ENCODE data around the gene MRFAP1L1. TPM values are rescaled to one million over a fixed set of nuclear protein-coding genes. Genes with fewer than 3 reads are reported as not detected.
A peak's percentile ranks its signal among the peaks of the same experiment; 100 is the strongest.
"Not testable (repeated sequence)": the region's sequence is repeated elsewhere in the genome, so short reads cannot be mapped to it uniquely, and the experiment has no call there.

Gene MRFAP1L1
- total and polyA plus RNA-seq, 7 donors, result 40.7 to 82.8 (median 53.5) TPM

DNA sequence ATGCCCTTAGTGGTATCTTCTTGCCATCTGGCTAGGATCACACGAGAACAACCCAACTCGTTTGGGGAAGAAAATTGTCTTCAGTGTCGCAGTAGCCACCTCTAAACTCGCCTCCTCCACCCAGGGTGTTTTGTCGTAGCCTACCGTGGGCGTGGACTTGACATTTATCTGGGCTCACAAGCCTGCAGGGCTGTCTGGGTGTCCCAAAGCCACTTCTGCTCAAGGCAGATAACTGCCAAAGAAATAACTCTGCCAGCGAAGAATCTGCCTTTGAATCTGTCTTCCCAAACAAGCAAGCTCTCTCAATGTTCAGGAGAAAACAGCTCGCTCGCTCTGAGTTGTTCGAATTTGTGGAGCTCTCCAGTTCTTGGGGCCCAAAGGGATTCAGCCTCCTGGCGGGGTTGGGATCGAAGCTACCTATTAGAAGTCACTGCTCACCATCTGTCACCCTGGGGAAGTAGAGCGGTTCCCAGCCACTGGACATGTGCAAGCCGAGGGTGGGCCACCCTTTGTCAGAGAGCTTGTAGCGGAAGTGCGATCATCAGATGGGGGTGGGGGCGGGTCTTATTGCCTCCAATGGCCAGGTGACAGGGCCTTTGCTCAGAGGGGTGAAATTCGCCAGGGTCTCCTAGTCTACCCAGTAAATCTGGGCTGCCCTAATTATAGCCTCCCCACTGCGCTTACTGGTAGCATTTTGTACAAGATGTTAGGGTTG lies 21.1 kb upstream of the MRFAP1L1 start:
- H3K4me1 ChIP-seq, result peaks cover 0 to 35% (median 15%) of the 10 kb centered on the region in 4 donors

DNA sequence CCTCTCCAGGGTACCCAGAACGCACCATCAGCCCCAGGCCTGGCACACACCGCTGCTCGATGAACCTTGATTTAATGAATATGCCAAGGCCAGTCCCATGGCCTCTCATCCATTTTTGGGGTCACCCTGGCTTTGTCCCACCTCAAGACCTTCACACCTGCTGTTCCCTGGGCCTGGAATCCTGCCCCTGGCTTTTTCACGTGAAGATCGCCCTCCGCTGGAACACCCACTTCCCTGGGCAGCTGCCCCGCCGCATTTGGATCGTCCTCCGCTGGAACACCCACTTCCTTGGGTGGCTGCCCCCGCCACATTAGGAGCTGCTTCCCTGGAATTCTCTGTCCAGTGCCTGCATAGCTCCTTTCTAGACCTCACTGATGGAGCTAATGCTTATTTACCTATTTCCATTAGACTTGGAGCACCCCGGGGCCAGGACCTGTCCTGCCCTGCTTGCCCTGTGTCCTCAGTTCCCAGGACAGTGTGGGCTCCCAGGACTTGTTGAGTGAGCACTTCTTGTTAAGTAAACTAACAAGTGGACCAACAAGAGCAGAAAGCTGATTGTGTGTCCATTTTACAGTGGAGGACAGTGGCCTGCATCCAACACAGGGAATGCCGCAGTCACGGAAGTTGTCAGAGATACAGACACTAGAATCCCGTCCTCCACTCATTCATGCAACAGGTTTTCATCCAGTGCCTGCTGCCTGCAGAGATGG lies 18.8 kb upstream of the MRFAP1L1 start:
- Histone ChIP-seq H3K27me3 (no peaks in the 10 kb centered on the region), H3K9me3 (no peaks in the 10 kb centered on the region), H3K4me1 (peaks cover 0 to 35% (median 15%) of the 10 kb centered on the region in 4 donors), H3K27ac (peak overlapping the region in 2 of 4 donors; percentile 7 to 9), H3K4me3 (no peak overlapping the region), H3K36me3 (no peaks in the 10 kb centered on the region)
- no peak for TF ChIP-seq POLR2A (IDR thresholded peaks at IDR 0.05)
- TF ChIP-seq EP300 (IDR thresholded peaks at IDR 0.05), result no peak
- TF ChIP-seq, protein P1, sequence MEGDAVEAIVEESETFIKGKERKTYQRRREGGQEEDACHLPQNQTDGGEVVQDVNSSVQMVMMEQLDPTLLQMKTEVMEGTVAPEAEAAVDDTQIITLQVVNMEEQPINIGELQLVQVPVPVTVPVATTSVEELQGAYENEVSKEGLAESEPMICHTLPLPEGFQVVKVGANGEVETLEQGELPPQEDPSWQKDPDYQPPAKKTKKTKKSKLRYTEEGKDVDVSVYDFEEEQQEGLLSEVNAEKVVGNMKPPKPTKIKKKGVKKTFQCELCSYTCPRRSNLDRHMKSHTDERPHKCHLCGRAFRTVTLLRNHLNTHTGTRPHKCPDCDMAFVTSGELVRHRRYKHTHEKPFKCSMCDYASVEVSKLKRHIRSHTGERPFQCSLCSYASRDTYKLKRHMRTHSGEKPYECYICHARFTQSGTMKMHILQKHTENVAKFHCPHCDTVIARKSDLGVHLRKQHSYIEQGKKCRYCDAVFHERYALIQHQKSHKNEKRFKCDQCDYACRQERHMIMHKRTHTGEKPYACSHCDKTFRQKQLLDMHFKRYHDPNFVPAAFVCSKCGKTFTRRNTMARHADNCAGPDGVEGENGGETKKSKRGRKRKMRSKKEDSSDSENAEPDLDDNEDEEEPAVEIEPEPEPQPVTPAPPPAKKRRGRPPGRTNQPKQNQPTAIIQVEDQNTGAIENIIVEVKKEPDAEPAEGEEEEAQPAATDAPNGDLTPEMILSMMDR (IDR thresholded peaks at IDR 0.05), result no peak
- no peak for TF ChIP-seq POLR2AphosphoS5 (IDR thresholded peaks at IDR 0.05)
- intact Hi-C loops (cut with DNase I), result no loop called here
- 83 to 87% methylated on average over 15 of the region's 15 CpGs for WGBS, 2 donors
- no peak for DNase-seq

More for the DNA sequence above, 21.1 kb upstream of the MRFAP1L1 start:
- H3K9me3 ChIP-seq, result no peaks in the 10 kb centered on the region
- intact Hi-C loops (cut with DNase I), result no loop called here
- H3K4me3 ChIP-seq, result no peak overlapping the region
- DNase-seq, result no peak
- H3K36me3 ChIP-seq, result no peaks in the 10 kb centered on the region
- TF ChIP-seq POLR2A (IDR thresholded peaks at IDR 0.05) (no peak), POLR2AphosphoS5 (IDR thresholded peaks at IDR 0.05) (no peak), EP300 (IDR thresholded peaks at IDR 0.05) (no peak)
- TF ChIP-seq, protein P1 (IDR thresholded peaks at IDR 0.05), result no peak
- no peaks in the 10 kb centered on the region for H3K27me3 ChIP-seq
- WGBS, 2 donors, result 78% methylated on average over 20 of the region's 20 CpGs
- peak overlapping the region in 1 of 4 donors; percentile 39 for H3K27ac ChIP-seq

DNA sequence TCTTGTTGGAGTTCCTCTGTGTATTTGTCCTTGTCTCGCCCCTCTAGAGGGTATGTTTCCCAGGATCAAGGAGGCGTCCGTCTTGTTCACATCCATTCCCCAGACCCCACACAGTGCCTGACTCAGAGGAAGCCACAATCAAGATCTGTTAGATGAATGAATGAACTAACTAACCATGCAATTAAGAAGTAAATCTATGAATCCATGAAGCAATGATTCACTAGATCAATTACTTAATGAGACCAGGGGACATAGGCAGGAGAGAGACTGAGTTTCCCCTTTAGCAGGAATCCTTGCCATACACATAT lies 18.2 kb upstream of the MRFAP1L1 start:
- TF ChIP-seq POLR2AphosphoS5 (IDR thresholded peaks at IDR 0.05) (no peak), EP300 (IDR thresholded peaks at IDR 0.05) (no peak), POLR2A (IDR thresholded peaks at IDR 0.05) (no peak)
- TF ChIP-seq, protein P1 (IDR thresholded peaks at IDR 0.05), result no peak
- Histone ChIP-seq H3K36me3 (no peaks in the 10 kb centered on the region), H3K4me1 (peaks cover 0 to 32% (median 10%) of the 10 kb centered on the region in 4 donors), H3K9me3 (no peaks in the 10 kb centered on the region), H3K27ac (no peak overlapping the region), H3K27me3 (no peaks in the 10 kb centered on the region), H3K4me3 (no peak overlapping the region)
- WGBS, 2 donors, result 79 to 83% methylated on average over 3 of the region's 3 CpGs
- DNase-seq, result no peak
- intact Hi-C loops (cut with DNase I), result no loop called here

GRCh38 chr4:6727081-6727942 lies 17.6 kb upstream of the MRFAP1L1 start:
- intact Hi-C loops (cut with DNase I), result no loop called here
- H3K27ac ChIP-seq, result peak overlapping the region in 3 of 4 donors; percentile 28 to 72 (median 64)
- H3K27me3 ChIP-seq, result no peaks in the 10 kb centered on the region
- TF ChIP-seq, protein P1 (IDR thresholded peaks at IDR 0.05), result no peak
- peak in 1 of 4 donors; percentile 11 for TF ChIP-seq POLR2AphosphoS5 (IDR thresholded peaks at IDR 0.05)
- TF ChIP-seq EP300 (IDR thresholded peaks at IDR 0.05), result no peak
- no peak for TF ChIP-seq POLR2A (IDR thresholded peaks at IDR 0.05)
- H3K36me3 ChIP-seq, result no peaks in the 10 kb centered on the region
- WGBS, 2 donors, result 79 to 84% methylated on average over 30 to 31 of the region's 31 CpGs
- no peak for DNase-seq
- H3K4me3 ChIP-seq, result peak overlapping the region in 2 of 4 donors; percentile 16 to 23
- H3K9me3 ChIP-seq, result no peaks in the 10 kb centered on the region
- peaks cover 0 to 26% (median 5%) of the 10 kb centered on the region in 4 donors for H3K4me1 ChIP-seq

GRCh38 chr4:6725427-6725961 lies 15.8 kb upstream of the MRFAP1L1 start:
- H3K27ac ChIP-seq; H3K4me3 ChIP-seq; DNase-seq; intact Hi-C loops (cut with DNase I); H3K27me3 ChIP-seq; H3K36me3 ChIP-seq; H3K9me3 ChIP-seq: not testable (repeated sequence)
- WGBS, 2 donors, result 94 to 96% methylated on average over 16 of the region's 16 CpGs
- H3K4me1 ChIP-seq, result peaks cover 0 to 27% (median 6%) of the 10 kb centered on the region in 4 donors

Measured in sigmoid colon (tissue), 7 donors.